HG02623 (cell line): ENCODE measurements around the gene NTNG2.
"Not testable (repeated sequence)": the region's sequence is repeated elsewhere in the genome, so short reads cannot be mapped to it uniquely, and the experiment has no call there.

Experiments
- ATAC-seq: cut with Tn5 transposase; IDR thresholded peaks from one replicate; pipeline ENCODE4 v1.9.1; 2021; ENCODE audit warnings: moderate library complexity; ENCODE audit not compliant: unreplicated experiment

NTNG2 gene

GRCh38 chr9:132247942-132248341 is 86.1 kb downstream of the NTNG2 start:
- no peak for ATAC-seq

- ATAC-seq = no peak
Observed at GRCh38 chr9:132249123-132249522, 87.3 kb downstream of the NTNG2 start.

- no peak for ATAC-seq
Observed at GRCh38 chr9:132249690-132250089, 87.8 kb downstream of the NTNG2 start.

GRCh38 chr9:132250324-132251262 is 88.7 kb downstream of the NTNG2 start:
- ATAC-seq = no peak

- no peak for ATAC-seq
Observed at GRCh38 chr9:132260846-132261245, 99.0 kb downstream of the NTNG2 start.

- no peak for ATAC-seq
Observed at GRCh38 chr9:132266017-132266416, 104.2 kb downstream of the NTNG2 start.

GRCh38 chr9:132267660-132268059 is 105.8 kb downstream of the NTNG2 start:
- no peak for ATAC-seq

GRCh38 chr9:132268725-132269352 is 107.0 kb downstream of the NTNG2 start:
- ATAC-seq = no peak

- not testable (repeated sequence) for ATAC-seq
Observed at GRCh38 chr9:132269704-132270516, 108.1 kb downstream of the NTNG2 start.

GRCh38 chr9:132274861-132275260 is 113.0 kb downstream of the NTNG2 start:
- no peak for ATAC-seq

- no peak for ATAC-seq
Observed at GRCh38 chr9:132283165-132283564, 121.3 kb downstream of the NTNG2 start.

- no peak for ATAC-seq
Observed at GRCh38 chr9:132283863-132284262, 122.0 kb downstream of the NTNG2 start.

GRCh38 chr9:132287256-132287760 is 125.5 kb downstream of the NTNG2 start:
- no peak for ATAC-seq

- ATAC-seq = no peak
Observed at GRCh38 chr9:132288361-132288760, 126.5 kb downstream of the NTNG2 start.

- no peak for ATAC-seq
Observed at GRCh38 chr9:132288966-132289365, 127.1 kb downstream of the NTNG2 start.

GRCh38 chr9:132293145-132293721 is 131.4 kb downstream of the NTNG2 start:
- no peak for ATAC-seq
